ENCODE measurements around the gene STK24. TPM values are rescaled to one million over a fixed set of nuclear protein-coding genes. Genes with fewer than 3 reads are reported as not detected.

Gene STK24
- total RNA-seq, 4 donors from 2014 or later, result 28.7 to 68.4 (median 49.4) TPM

GRCh38 chr13:98440390-98441055, 136.4 kb downstream of the STK24 start:
- H3K4me3 ChIP-seq, result no peak overlapping the region
- H3K4me1 ChIP-seq, result peaks cover 6 to 8% of the 10 kb centered on the region in 2 donors
- no peak overlapping the region for H3K27ac ChIP-seq
- H3K27me3 ChIP-seq, result no peaks in the 10 kb centered on the region
- TF ChIP-seq POLR2A (IDR thresholded peaks at IDR 0.05) (no peak), CTCF (IDR thresholded peaks at IDR 0.05 in 4 of 5, conservative IDR thresholded peaks at IDR 0.05 in 1 of 5) (no peak)
- intact Hi-C loops (cut with DNase I; ENCODE audit: low total_unique reads) (loop anchor here (10.0 kb wide), 1 partner anchor 404 kb away; no protein-coding TSS in a partner anchor), in situ Hi-C loops (cut with MboI; ENCODE audit: low sequenced_read_pairs in 4 of 4) (loop anchor here in 1 of 4 donors (10.0 kb wide), 1 partner anchor 404 kb away; no protein-coding TSS in a partner anchor)
- no peaks in the 10 kb centered on the region for H3K36me3 ChIP-seq
- no peak for ATAC-seq
- no peaks in the 10 kb centered on the region for H3K9me3 ChIP-seq
- no peak for DNase-seq

- Histone ChIP-seq H3K9me3 (no peaks in the 10 kb centered on the region), H3K36me3 (no peaks in the 10 kb centered on the region), H3K4me1 (peaks cover 0 to 6% of the 10 kb centered on the region in 2 donors), H3K27ac (no peak overlapping the region), H3K4me3 (no peak overlapping the region), H3K27me3 (no peaks in the 10 kb centered on the region)
- ATAC-seq, result no peak
- intact Hi-C loops (cut with DNase I; ENCODE audit: low total_unique reads) (loop anchor here (10.0 kb wide), 1 partner anchor 405 kb away; no protein-coding TSS in a partner anchor), in situ Hi-C loops (cut with MboI; ENCODE audit: low sequenced_read_pairs in 4 of 4) (loop anchor here in 1 of 4 donors (10.0 kb wide), 1 partner anchor 405 kb away; no protein-coding TSS in a partner anchor)
- no peak for DNase-seq
- TF ChIP-seq CTCF (IDR thresholded peaks at IDR 0.05 in 4 of 5, conservative IDR thresholded peaks at IDR 0.05 in 1 of 5) (no peak), POLR2A (IDR thresholded peaks at IDR 0.05) (no peak)
Measured at GRCh38 chr13:98439896-98440295, 137.0 kb downstream of the STK24 start.

- H3K9me3 ChIP-seq, result no peaks in the 10 kb centered on the region
- H3K27ac ChIP-seq, result no peak overlapping the region
- H3K27me3 ChIP-seq, result no peaks in the 10 kb centered on the region
- intact Hi-C loops (cut with DNase I; ENCODE audit: low total_unique reads) (no loop called here), in situ Hi-C loops (cut with MboI; ENCODE audit: low sequenced_read_pairs in 4 of 4) (no loop called here)
- H3K4me1 ChIP-seq, result peaks cover 0 to 6% of the 10 kb centered on the region in 2 donors
- TF ChIP-seq POLR2A (IDR thresholded peaks at IDR 0.05), result no peak
- no peak for TF ChIP-seq CTCF (IDR thresholded peaks at IDR 0.05 in 4 of 5, conservative IDR thresholded peaks at IDR 0.05 in 1 of 5)
- no peak for DNase-seq
- H3K4me3 ChIP-seq, result no peak overlapping the region
- no peak for ATAC-seq
- no peaks in the 10 kb centered on the region for H3K36me3 ChIP-seq
Measured at GRCh38 chr13:98439126-98439828, 137.6 kb downstream of the STK24 start.

GRCh38 chr13:98438246-98439125, 138.4 kb downstream of the STK24 start:
- no peak overlapping the region for H3K4me3 ChIP-seq
- H3K9me3 ChIP-seq, result no peaks in the 10 kb centered on the region
- no peak for DNase-seq
- peaks cover 0 to 6% of the 10 kb centered on the region in 2 donors for H3K4me1 ChIP-seq
- no peak for ATAC-seq
- intact Hi-C loops (cut with DNase I; ENCODE audit: low total_unique reads), result no loop called here
- no peaks in the 10 kb centered on the region for H3K36me3 ChIP-seq
- H3K27ac ChIP-seq, result no peak overlapping the region
- H3K27me3 ChIP-seq, result no peaks in the 10 kb centered on the region
- TF ChIP-seq CTCF (IDR thresholded peaks at IDR 0.05 in 4 of 5, conservative IDR thresholded peaks at IDR 0.05 in 1 of 5), result no peak
- no peak for TF ChIP-seq POLR2A (IDR thresholded peaks at IDR 0.05)
- in situ Hi-C loops (cut with MboI; ENCODE audit: low sequenced_read_pairs in 4 of 4), result no loop called here

Measured in gastrocnemius medialis (tissue), 4 donors.